ENCODE data around the gene EPHA4.

EPHA4 gene

GRCh38 chr2:221372159-221372884 is 199.8 kb downstream of the EPHA4 start:
- Histone ChIP-seq H3K9ac (ENCODE audit: low read depth, low read length) (no peak overlapping the region), H2AFZ (ENCODE audit: low read depth, low read length) (no peak overlapping the region), H3K79me2 (ENCODE audit: insufficient read depth, low read length) (no peaks in the 10 kb centered on the region), H3K4me1 (ENCODE audit: insufficient read depth, low read length) (no peaks in the 10 kb centered on the region), H4K20me1 (ENCODE audit: insufficient read depth, low read length) (no peaks in the 10 kb centered on the region), H3K27ac (ENCODE audit: low read length) (no peak overlapping the region), H3K4me2 (ENCODE audit: insufficient read depth, low read length) (no peak overlapping the region), H3K9me3 (ENCODE audit: insufficient read depth, low read length, severe bottlenecking) (no peaks in the 10 kb centered on the region), H3K27me3 (ENCODE audit: insufficient read depth, low read length, poor library complexity) (no peaks in the 10 kb centered on the region), H3K36me3 (ENCODE audit: insufficient read depth, low read length) (no peaks in the 10 kb centered on the region), H3K4me3 (ENCODE audit: low read depth in 1 of 2, low read length in 2 of 2) (no peak overlapping the region)
- TF ChIP-seq EZH2 (IDR thresholded peaks at IDR 0.05; ENCODE audit: borderline replicate concordance, low read depth, low read length, severe bottlenecking) = no peak
- TF ChIP-seq, protein P1, sequence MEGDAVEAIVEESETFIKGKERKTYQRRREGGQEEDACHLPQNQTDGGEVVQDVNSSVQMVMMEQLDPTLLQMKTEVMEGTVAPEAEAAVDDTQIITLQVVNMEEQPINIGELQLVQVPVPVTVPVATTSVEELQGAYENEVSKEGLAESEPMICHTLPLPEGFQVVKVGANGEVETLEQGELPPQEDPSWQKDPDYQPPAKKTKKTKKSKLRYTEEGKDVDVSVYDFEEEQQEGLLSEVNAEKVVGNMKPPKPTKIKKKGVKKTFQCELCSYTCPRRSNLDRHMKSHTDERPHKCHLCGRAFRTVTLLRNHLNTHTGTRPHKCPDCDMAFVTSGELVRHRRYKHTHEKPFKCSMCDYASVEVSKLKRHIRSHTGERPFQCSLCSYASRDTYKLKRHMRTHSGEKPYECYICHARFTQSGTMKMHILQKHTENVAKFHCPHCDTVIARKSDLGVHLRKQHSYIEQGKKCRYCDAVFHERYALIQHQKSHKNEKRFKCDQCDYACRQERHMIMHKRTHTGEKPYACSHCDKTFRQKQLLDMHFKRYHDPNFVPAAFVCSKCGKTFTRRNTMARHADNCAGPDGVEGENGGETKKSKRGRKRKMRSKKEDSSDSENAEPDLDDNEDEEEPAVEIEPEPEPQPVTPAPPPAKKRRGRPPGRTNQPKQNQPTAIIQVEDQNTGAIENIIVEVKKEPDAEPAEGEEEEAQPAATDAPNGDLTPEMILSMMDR (IDR thresholded peaks at IDR 0.05; ENCODE audit: borderline replicate concordance, extremely low read depth, low read length, poor library complexity, severe bottlenecking) = no peak
- ATAC-seq (ENCODE audit: insufficient read depth, low read depth) (no peak), DNase-seq (no peak)

DNA sequence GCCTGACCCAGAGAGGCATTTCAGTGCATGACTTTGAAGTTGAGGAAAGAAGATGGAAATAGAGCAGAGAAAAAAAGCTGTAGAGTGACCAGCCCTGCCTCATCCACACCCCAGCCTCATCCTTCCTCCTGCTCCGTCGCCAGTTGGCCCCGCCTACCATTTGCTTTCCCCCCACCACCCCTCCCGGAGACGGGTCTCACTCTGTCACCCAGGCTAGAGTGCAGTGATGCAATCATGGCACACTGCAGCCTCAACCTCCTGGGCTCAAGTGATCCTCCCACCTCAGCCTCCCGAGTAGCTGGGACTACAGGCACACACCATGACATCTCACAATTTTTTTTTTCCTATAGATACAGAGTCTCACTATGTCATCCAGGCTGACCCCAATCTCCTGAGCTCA is 200.8 kb downstream of the EPHA4 start:
- no peaks in the 10 kb centered on the region for H3K79me2 ChIP-seq (ENCODE audit: insufficient read depth, low read length)

GRCh38 chr2:221370857-221371211 is 201.3 kb downstream of the EPHA4 start:
- H3K36me3 ChIP-seq (ENCODE audit: insufficient read depth, low read length) = no peaks in the 10 kb centered on the region
- H3K4me3 ChIP-seq (ENCODE audit: low read depth in 1 of 2, low read length in 2 of 2) = no peak overlapping the region
- H3K9me3 ChIP-seq (ENCODE audit: insufficient read depth, low read length, severe bottlenecking) = no peaks in the 10 kb centered on the region
- no peaks in the 10 kb centered on the region for H3K79me2 ChIP-seq (ENCODE audit: insufficient read depth, low read length)
- ATAC-seq (ENCODE audit: insufficient read depth, low read depth) = no peak
- no peaks in the 10 kb centered on the region for H3K4me1 ChIP-seq (ENCODE audit: insufficient read depth, low read length)
- no peak overlapping the region for H3K9ac ChIP-seq (ENCODE audit: low read depth, low read length)
- no peaks in the 10 kb centered on the region for H3K27me3 ChIP-seq (ENCODE audit: insufficient read depth, low read length, poor library complexity)
- TF ChIP-seq EZH2 (IDR thresholded peaks at IDR 0.05; ENCODE audit: borderline replicate concordance, low read depth, low read length, severe bottlenecking) = no peak
- TF ChIP-seq, protein P1 (IDR thresholded peaks at IDR 0.05; ENCODE audit: borderline replicate concordance, extremely low read depth, low read length, poor library complexity, severe bottlenecking) = no peak
- no peak overlapping the region for H3K4me2 ChIP-seq (ENCODE audit: insufficient read depth, low read length)
- H3K27ac ChIP-seq (ENCODE audit: low read length) = no peak overlapping the region
- DNase-seq = no peak
- no peaks in the 10 kb centered on the region for H4K20me1 ChIP-seq (ENCODE audit: insufficient read depth, low read length)
- no peak overlapping the region for H2AFZ ChIP-seq (ENCODE audit: low read depth, low read length)

More for the DNA sequence above, 200.8 kb downstream of the EPHA4 start:
- no peak overlapping the region for H3K27ac ChIP-seq (ENCODE audit: low read length)
- no peak overlapping the region for H3K9ac ChIP-seq (ENCODE audit: low read depth, low read length)
- H4K20me1 ChIP-seq (ENCODE audit: insufficient read depth, low read length) = no peaks in the 10 kb centered on the region
- no peaks in the 10 kb centered on the region for H3K36me3 ChIP-seq (ENCODE audit: insufficient read depth, low read length)
- H3K27me3 ChIP-seq (ENCODE audit: insufficient read depth, low read length, poor library complexity) = no peaks in the 10 kb centered on the region
- TF ChIP-seq EZH2 (IDR thresholded peaks at IDR 0.05; ENCODE audit: borderline replicate concordance, low read depth, low read length, severe bottlenecking) = no peak
- TF ChIP-seq, protein P1 (IDR thresholded peaks at IDR 0.05; ENCODE audit: borderline replicate concordance, extremely low read depth, low read length, poor library complexity, severe bottlenecking) = no peak
- no peak for ATAC-seq (ENCODE audit: insufficient read depth, low read depth)
- no peak overlapping the region for H2AFZ ChIP-seq (ENCODE audit: low read depth, low read length)
- no peaks in the 10 kb centered on the region for H3K9me3 ChIP-seq (ENCODE audit: insufficient read depth, low read length, severe bottlenecking)
- no peak overlapping the region for H3K4me2 ChIP-seq (ENCODE audit: insufficient read depth, low read length)
- no peak overlapping the region for H3K4me3 ChIP-seq (ENCODE audit: low read depth in 1 of 2, low read length in 2 of 2)
- no peaks in the 10 kb centered on the region for H3K4me1 ChIP-seq (ENCODE audit: insufficient read depth, low read length)
- no peak for DNase-seq
